ENCODE results near the gene NPM3. TPM values are rescaled to one million over a fixed set of nuclear protein-coding genes. Genes with fewer than 3 reads are reported as not detected.

The NPM3 gene
- total and polyA plus RNA-seq, 2 of the 8 experiments (the other 6 are each of a cell fraction or from before 2014, with no cell fraction given), result 127 to 175 TPM

- H2BK120ac ChIP-seq (replicated peaks; ENCODE audit: low read depth, low read length), result no peak overlapping the region
- H2BK20ac ChIP-seq (ENCODE audit: low read length), result no peak overlapping the region
- WGBS, 2 experiments (ENCODE audit: extremely low coverage in 1 of 2, insufficient coverage in 1 of 2, insufficient read length in 1 of 2, insufficient replicate concordance in 2 of 2, low coverage in 1 of 2, low lambda C conversion rate in 2 of 2, missing lambda C conversion rate in 1 of 2), result 85% methylated on average over 5 of the region's 5 CpGs; no CpG with 5 or more reads in 1 of the 2 experiments
- no peak overlapping the region for H4K5ac ChIP-seq (ENCODE audit: insufficient read length, low read depth, low read length)
- no peak overlapping the region for H2BK5ac ChIP-seq (ENCODE audit: low read depth, low read length)
- FAIRE-seq, result no peak
- no peaks in the 10 kb centered on the region; a peak in 1 of 8 replicates for H3K36me3 ChIP-seq (ENCODE audit: control insufficient read depth in 2 of 4, insufficient read depth in 4 of 4, low read length in 3 of 4)
- no peak overlapping the region for H3K27ac ChIP-seq (ENCODE audit: low read depth, low read length)
- no peaks in the 10 kb centered on the region; the same call in 1 of the 2 replicates for H3K79me1 ChIP-seq (ENCODE audit: low read depth, low read length)
- CTCF ChIA-PET (ENCODE audit: partially characterized antibody), result interaction anchor here (0.6 to 2.1 kb wide), 6 partner anchors 9 to 612 kb away, joined by 3 to 5 read pairs (median 4); partner anchors contain the start of gene KCNIP2
- H3K56ac ChIP-seq (replicated peaks; ENCODE audit: insufficient read length, low read depth, low read length), result no peak overlapping the region
- H3K4me1 ChIP-seq (replicated peaks in 1 of 4; ENCODE audit: control insufficient read depth in 3 of 4, insufficient read depth in 4 of 4, low read length in 3 of 4), result peaks cover 7 to 21% (median 15%) of the 10 kb centered on the region in 4 experiments
- H3K9ac ChIP-seq (replicated peaks in 1 of 4; ENCODE audit: extremely low read depth in 1 of 4, low read depth in 3 of 4, low read length in 3 of 4), result no peak overlapping the region
- no peak overlapping the region for H2BK12ac ChIP-seq (ENCODE audit: low read depth, low read length)
- no peaks in the 10 kb centered on the region for H3K9me3 ChIP-seq (ENCODE audit: insufficient read depth in 2 of 2, low read depth in 1 of 2, low read length in 1 of 2)
- POLR2A ChIA-PET (ENCODE audit: partially characterized antibody), result interaction anchor here (9.8 kb wide), 1 partner anchor 9 kb away, joined by 100 read pairs; the partner anchor contains the start of gene OGA
- no peak for DNase-seq (ENCODE audit: low read depth in 1 of 2, low spot score in 2 of 2)
- no peak overlapping the region for H2BK15ac ChIP-seq (ENCODE audit: low read length)
- H4K20me1 ChIP-seq (replicated peaks in 1 of 2; ENCODE audit: control insufficient read depth in 1 of 2, insufficient read depth in 2 of 2, low read length in 2 of 2), result peaks cover 4 to 15% of the 10 kb centered on the region in 2 experiments
- no peak overlapping the region for H3K18ac ChIP-seq (ENCODE audit: extremely low read depth, low read length)
- H2AK5ac ChIP-seq (ENCODE audit: low read depth, low read length), result no peak overlapping the region
- no peak overlapping the region for H3K4me3 ChIP-seq (ENCODE audit: extremely low read depth in 1 of 4, insufficient read depth in 2 of 4, low read depth in 3 of 4, low read length in 4 of 4)
- H3K27me3 ChIP-seq (replicated peaks in 1 of 4; ENCODE audit: control insufficient read depth in 3 of 4, extremely low read depth in 1 of 4, insufficient read depth in 3 of 4, low read length in 3 of 4), result no peaks in the 10 kb centered on the region
- no peak overlapping the region for H3K14ac ChIP-seq (ENCODE audit: insufficient read length)
- H3K23ac ChIP-seq (ENCODE audit: insufficient read length), result no peak overlapping the region
- H4K8ac ChIP-seq (ENCODE audit: extremely low read depth, insufficient read depth, low read length), result no peak overlapping the region
- H3K23me2 ChIP-seq (ENCODE audit: low read depth, low read length), result peaks cover 12% of the 10 kb centered on the region
- no peak overlapping the region for H4K91ac ChIP-seq (replicated peaks; ENCODE audit: insufficient read length, low read length)
- no peak overlapping the region for H3K4me2 ChIP-seq (ENCODE audit: insufficient read depth in 1 of 2, low read depth in 2 of 2, low read length in 2 of 2)
- no peak for TF ChIP-seq EGR1 (IDR thresholded peaks at IDR 0.05; ENCODE audit: borderline replicate concordance, low read depth, low read length)
- no peak overlapping the region for H3K4ac ChIP-seq (replicated peaks; ENCODE audit: insufficient read length, low read depth, low read length)
- no peaks in the 10 kb centered on the region; a peak in 1 of 4 replicates for H3K79me2 ChIP-seq (ENCODE audit: control insufficient read depth in 1 of 2, insufficient read depth in 2 of 2, low read length in 2 of 2)
- H2AFZ ChIP-seq (ENCODE audit: low read length), result no peak overlapping the region
These were observed 43.7 kb upstream of the NPM3 start for GRCh38 chr10:101826852-101827434.

Data from H1 (cell line).